PC-3 (cell line): ENCODE data around the gene SFI1. TPM values are rescaled to one million over a fixed set of nuclear protein-coding genes. Genes with fewer than 3 reads are reported as not detected.

Experiments
- ATAC-seq: fragments of 200-7000 bp; cut with Tn5 transposase; 2 replicates; pipeline ENCODE4 v1.9.1; 2020; ENCODE audit warnings: mild to moderate bottlenecking, moderate library complexity
- BruUV-seq: library from RNA; stranded (reverse); fragments of 400-500 nt; replicated peaks from 2 replicates; lab custom pipeline; 2021; lab: Mats Ljungman, UMichigan
- CTCF ChIA-PET: fragments of 300-600 bp; sonication (Branson Sonifier 250); formaldehyde crosslinking; loops from one replicate; lab custom pipeline; 2022; ENCODE audit warnings: antibody characterized with exemption; lab: Charles Lee
- POLR2A ChIA-PET: fragments of 300-600 bp; sonication (Branson Sonifier 250); formaldehyde crosslinking; loops from one replicate; lab custom pipeline; 2022; ENCODE audit warnings: antibody characterized with exemption; ENCODE audit not compliant: unreplicated experiment; lab: Charles Lee
- DNase-seq: peaks from one replicate; pipeline ENCODE4 v3.0.0-alpha.2; 2015
- H2AFZ ChIP-seq: fragments of 300-600 bp; sonication (generic); 2 replicates; pipeline ENCODE4 v1.6.0; 2016; ENCODE audit warnings: antibody characterized with exemption, low read length
- H3F3A ChIP-seq: fragments of 300-600 bp; sonication (generic); one replicate; pipeline ENCODE4 v1.6.0; 2017; ENCODE audit warnings: antibody characterized with exemption, low read length, control low read depth, mild to moderate bottlenecking; ENCODE audit not compliant: unreplicated experiment
- H3K27ac ChIP-seq: fragments of 300-600 bp; sonication (generic); 2 replicates; pipeline ENCODE4 v1.5.1; 2016; ENCODE audit warnings: mild to moderate bottlenecking, low read length
- H3K27me3 ChIP-seq: fragments of 300-600 bp; sonication (generic); 2 replicates; pipeline ENCODE4 v1.6.1; 2016; ENCODE audit warnings: low read length, mixed read lengths
- H3K36me3 ChIP-seq: fragments of 300-600 bp; sonication (generic); 2 replicates; pipeline ENCODE4 v1.6.1; 2016; ENCODE audit warnings: low read depth, mixed run types, low read length, mixed read lengths
- H3K4me1 ChIP-seq: fragments of 300-600 bp; sonication (generic); 2 replicates; pipeline ENCODE4 v1.5.1; 2016; ENCODE audit warnings: low read length; ENCODE audit not compliant: insufficient read depth
- H3K4me2 ChIP-seq: fragments of 300-600 bp; sonication (generic); 2 replicates; pipeline ENCODE4 v1.6.0; 2016; ENCODE audit warnings: low read length
- H3K4me3 ChIP-seq: fragments of 300-600 bp; sonication (generic); 2 replicates; pipeline ENCODE4 v1.5.1; 2016; ENCODE audit warnings: mild to moderate bottlenecking, low read length, mixed read lengths
- H3K79me2 ChIP-seq: fragments of 300-600 bp; sonication (generic); 2 replicates; pipeline ENCODE4 v1.6.1; 2017; ENCODE audit warnings: low read length, mixed read lengths
- H3K9ac ChIP-seq: fragments of 300-600 bp; sonication (generic); 2 replicates; pipeline ENCODE4 v1.6.0; 2016; ENCODE audit warnings: mild to moderate bottlenecking, low read length
- H3K9me2 ChIP-seq: fragments of 300-600 bp; sonication (generic); replicated peaks from 2 replicates; pipeline ENCODE4 v1.6.1; 2016; ENCODE audit warnings: mixed run types, low read length, mixed read lengths
- H3K9me3 ChIP-seq: fragments of 300-600 bp; sonication (generic); 2 replicates; pipeline ENCODE4 v1.6.1; 2016; ENCODE audit warnings: low read length, mixed read lengths
- H4K20me1 ChIP-seq: fragments of 300-600 bp; sonication (generic); 2 replicates; pipeline ENCODE4 v1.6.1; 2016; ENCODE audit warnings: low read length, mixed read lengths
- CTCF ChIP-seq: fragments of 300-600 bp; sonication (generic); conservative IDR thresholded peaks from 2 replicates; pipeline ENCODE4 v1.5.1; 2017; ENCODE audit warnings: antibody characterized with exemption, low read depth, mild to moderate bottlenecking, low read length
- EZH2 ChIP-seq: fragments of 300-600 bp; sonication (generic); IDR thresholded peaks from one replicate; pipeline ENCODE4 v1.6.1; 2017; ENCODE audit warnings: antibody characterized with exemption, mild to moderate bottlenecking, low read length; ENCODE audit not compliant: unreplicated experiment
- EZH2phosphoT487 ChIP-seq: fragments of 300-600 bp; sonication (generic); IDR thresholded peaks from 2 replicates; pipeline ENCODE4 v1.6.1; 2018; ENCODE audit warnings: mild to moderate bottlenecking, antibody characterized with exemption, low read length, borderline replicate concordance
- intact Hi-C: fragments of 100-400 bp; cut with micrococcal nuclease; formaldehyde crosslinking; loops from 2 replicates; pipeline ENCODE4 v1.9.0; 2023
- total RNA-seq: library from RNA; depleted of rRNA; stranded (reverse); fragments of >200 nt; gene quantifications from 2 replicates; pipeline ENCODE4 v1.2.3, GENCODE V29; 2014

Gene SFI1
- total RNA-seq, 1 experiment from 2014 or later = 22.5 TPM

DNA sequence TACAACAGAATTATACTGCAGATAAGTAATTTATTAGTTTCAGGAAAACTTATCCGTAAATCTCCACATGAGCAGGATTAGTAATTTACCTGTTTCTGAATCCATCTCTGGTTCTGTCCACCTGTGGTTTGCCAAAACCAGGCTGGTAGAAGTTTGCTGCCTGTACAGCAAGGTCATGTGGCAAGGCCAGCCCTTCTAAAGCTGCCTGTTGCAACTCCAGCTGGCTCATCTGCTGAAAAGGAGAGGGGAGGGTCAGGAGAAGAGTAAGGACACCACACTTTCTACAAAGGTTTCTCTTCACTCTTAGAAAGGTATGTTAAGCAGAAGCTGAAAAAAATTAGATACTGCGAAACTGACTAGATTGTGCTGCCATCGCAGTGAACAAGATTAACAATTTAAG lies 49.0 kb upstream of the SFI1 start:
- Histone ChIP-seq H3K79me2 (no peaks in the 10 kb centered on the region), H3K27me3 (no peaks in the 10 kb centered on the region), H3K4me3 (no peak overlapping the region), H4K20me1 (no peaks in the 10 kb centered on the region), H3K36me3 (no peaks in the 10 kb centered on the region; the same call in 1 of the 2 replicates), H3K9me3 (no peaks in the 10 kb centered on the region), H3K4me1 (no peaks in the 10 kb centered on the region), H3K27ac (no peak overlapping the region), H3K9ac (no peak overlapping the region), H2AFZ (no peak overlapping the region), H3F3A (no peaks in the 10 kb centered on the region), H3K9me2 (no peaks in the 10 kb centered on the region), H3K4me2 (no peak overlapping the region)
- ChIA-PET POLR2A (no interaction called here), CTCF (no interaction called here)
- no TSS peak for BruUV-seq
- DNase-seq (no peak), ATAC-seq (no peak)
- TF ChIP-seq CTCF (no peak), EZH2phosphoT487 (no peak), EZH2 (no peak)
- intact Hi-C loops = no loop called here

GRCh38 chr22:31448382-31448781 lies 48.0 kb upstream of the SFI1 start:
- no TSS peak for BruUV-seq
- POLR2A ChIA-PET = no interaction called here

More at GRCh38 chr22:31448382-31448781, 48.0 kb upstream of the SFI1 start:
- DNase-seq (no peak), ATAC-seq (no peak)
- Histone ChIP-seq H4K20me1 (no peaks in the 10 kb centered on the region), H3K79me2 (no peaks in the 10 kb centered on the region), H3K36me3 (no peaks in the 10 kb centered on the region; the same call in 1 of the 2 replicates), H3K9ac (no peak overlapping the region), H3K4me2 (no peak overlapping the region), H3K27me3 (no peaks in the 10 kb centered on the region), H3K9me3 (no peaks in the 10 kb centered on the region), H2AFZ (no peak overlapping the region), H3K4me1 (no peaks in the 10 kb centered on the region), H3K4me3 (no peak overlapping the region), H3F3A (no peaks in the 10 kb centered on the region), H3K27ac (no peak overlapping the region), H3K9me2 (no peaks in the 10 kb centered on the region)
- intact Hi-C loops = no loop called here
- CTCF ChIA-PET = no interaction called here
- TF ChIP-seq EZH2phosphoT487 = no peak
- no peak for TF ChIP-seq CTCF
